NOMO-1 treated with DMSO at 0.1 percent for 48 hours (cell line): Measurements from ENCODE around the gene ATXN1.
"Not testable (repeated sequence)": the region's sequence is repeated elsewhere in the genome, so short reads cannot be mapped to it uniquely, and the experiment has no call there.

Experiments
- DNase-seq: peaks from one replicate; lab custom pipeline; 2025; ENCODE audit not compliant: unreplicated experiment; lab: John Stamatoyannopoulos, UW

Gene ATXN1

DNA sequence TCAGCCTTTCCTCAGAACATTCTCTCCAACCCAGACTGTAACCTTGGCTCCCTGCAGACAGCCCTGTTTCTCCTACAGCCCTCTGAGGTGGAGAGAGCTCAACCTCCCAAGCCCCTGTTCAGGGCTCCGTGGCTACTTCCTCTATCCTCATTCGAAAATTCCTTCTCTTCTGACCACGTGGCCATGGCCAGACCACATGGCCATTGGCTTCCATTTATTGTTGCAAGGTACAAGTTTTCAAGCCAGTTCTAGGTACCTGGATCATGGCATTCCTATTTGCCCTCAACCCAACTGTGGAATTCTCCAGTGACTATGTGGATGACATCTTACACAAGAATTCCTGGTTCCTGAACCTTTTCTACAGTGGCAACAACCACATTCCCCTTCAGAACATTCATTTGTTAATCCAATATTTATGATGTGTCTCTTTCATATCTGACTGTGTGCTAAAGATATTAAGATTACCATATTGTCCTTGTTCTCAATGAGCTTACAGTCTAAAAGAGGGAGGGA lies 361.0 kb downstream of the ATXN1 start:
- DNase-seq, result no peak

GRCh38 chr6:16399695-16400094 lies 361.6 kb downstream of the ATXN1 start:
- no peak for DNase-seq

DNA sequence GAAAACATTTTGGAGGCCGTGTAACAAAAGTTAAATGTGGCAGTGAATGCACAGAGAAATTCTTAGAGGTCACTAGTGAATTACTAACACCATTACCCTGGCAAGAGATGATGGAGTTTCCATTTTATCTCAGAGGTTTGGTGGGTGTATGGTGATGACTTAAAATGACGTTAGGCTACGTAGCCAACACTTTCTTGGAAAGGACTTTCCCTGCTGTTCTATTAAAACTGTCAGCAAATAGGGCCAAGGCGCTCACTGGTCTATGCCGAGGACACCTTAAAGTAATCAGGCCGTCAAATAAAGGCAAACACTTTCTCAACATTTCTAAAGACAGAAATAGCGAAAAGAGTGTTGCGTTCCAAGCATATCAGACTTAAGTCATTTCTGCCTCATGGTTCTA lies 362.1 kb downstream of the ATXN1 start:
- no peak for DNase-seq

- no peak for DNase-seq
Measured at GRCh38 chr6:16398587-16398986, 362.7 kb downstream of the ATXN1 start.

- DNase-seq, result no peak
Measured at GRCh38 chr6:16397623-16398022, 363.6 kb downstream of the ATXN1 start.

DNA sequence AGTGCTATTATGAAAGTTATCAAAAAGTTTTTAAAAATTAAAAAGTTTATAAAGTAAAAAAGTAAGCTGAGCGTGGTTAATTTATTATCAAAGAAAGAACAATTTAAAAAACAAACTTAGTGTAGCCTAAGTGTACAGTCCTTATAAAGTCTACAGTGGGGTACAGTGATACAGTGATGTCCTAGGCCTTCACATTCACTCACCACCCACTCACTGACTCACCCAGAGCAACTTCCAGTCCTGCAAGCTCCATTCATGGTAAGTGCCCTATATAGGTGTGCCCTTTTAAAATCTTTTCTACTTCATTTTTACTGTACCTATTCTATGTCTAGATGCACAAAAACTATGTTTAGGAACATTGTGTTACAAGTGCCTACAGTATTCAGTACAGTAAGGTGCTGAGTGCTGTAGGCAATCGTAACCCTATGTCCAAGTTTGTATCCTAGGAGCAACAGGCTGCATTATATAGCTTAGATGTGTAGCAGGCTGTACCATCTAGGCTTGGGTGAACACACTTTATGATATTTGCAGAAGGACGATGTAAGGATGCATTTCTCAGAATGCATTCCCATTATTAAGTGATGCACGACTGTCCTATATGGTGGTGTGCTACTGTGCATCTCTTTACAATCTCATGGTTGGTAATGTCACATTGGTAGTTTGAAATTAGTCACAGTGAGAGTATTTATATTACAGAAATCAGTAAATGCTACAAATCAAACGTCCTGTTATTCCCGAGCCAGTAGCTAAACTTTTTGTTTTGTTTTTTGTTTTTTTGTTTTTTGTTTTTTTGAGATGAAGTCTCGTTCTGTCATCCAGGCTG lies 364.6 kb downstream of the ATXN1 start:
- no peak for DNase-seq

- no peak for DNase-seq
Measured at GRCh38 chr6:16394632-16395031, 366.6 kb downstream of the ATXN1 start.

- no peak for DNase-seq
Measured at GRCh38 chr6:16393326-16393725, 367.9 kb downstream of the ATXN1 start.

GRCh38 chr6:16392010-16392409 lies 369.2 kb downstream of the ATXN1 start:
- no peak for DNase-seq

DNA sequence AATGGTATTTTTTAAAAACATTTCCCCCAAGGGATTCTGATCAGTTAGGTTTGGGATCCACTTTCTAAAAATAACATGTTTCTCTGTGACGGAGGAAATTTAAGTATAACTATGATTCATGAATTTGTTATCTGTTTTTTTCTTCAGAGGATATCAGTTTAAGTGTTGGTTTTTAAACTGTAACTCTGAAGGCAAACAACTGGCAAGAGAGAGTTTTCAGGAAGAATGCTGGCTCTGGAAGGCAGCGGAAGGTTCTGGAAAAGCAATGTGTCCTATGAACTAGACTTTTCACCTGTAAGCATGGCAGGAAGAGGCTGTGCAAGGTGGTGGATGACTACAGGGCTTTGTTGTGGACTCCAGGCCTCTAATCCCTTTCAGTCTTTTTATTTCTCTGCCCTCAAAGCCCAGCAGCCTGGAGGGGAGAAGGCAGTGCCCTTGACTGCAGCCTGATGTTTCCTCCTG lies 369.8 kb downstream of the ATXN1 start:
- no peak for DNase-seq

- not testable (repeated sequence) for DNase-seq
Measured at GRCh38 chr6:16390909-16391450, 370.3 kb downstream of the ATXN1 start.

- no peak for DNase-seq
Measured at GRCh38 chr6:16389642-16390041, 371.6 kb downstream of the ATXN1 start.

DNA sequence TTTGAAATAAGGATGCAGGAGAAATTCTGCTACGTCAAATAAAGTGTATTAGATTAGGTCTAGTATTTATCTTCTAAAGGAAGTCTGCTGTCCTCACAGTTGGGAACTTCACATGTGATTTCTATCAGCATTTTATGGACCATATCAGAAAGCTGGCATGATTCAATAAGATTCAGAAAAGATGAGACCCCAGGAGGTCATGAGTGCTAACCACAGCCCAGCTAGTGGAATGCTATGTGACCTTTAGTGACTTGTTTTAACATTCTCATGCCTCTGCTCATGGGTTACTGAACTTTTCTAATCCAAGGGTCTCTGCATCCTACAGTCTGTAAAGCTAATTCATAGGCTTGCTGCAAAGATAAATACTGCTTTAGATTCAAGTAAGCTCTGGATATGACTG lies 372.8 kb downstream of the ATXN1 start:
- no peak for DNase-seq

- DNase-seq, result no peak
Measured at GRCh38 chr6:16386057-16386456, 375.2 kb downstream of the ATXN1 start.

GRCh38 chr6:16383607-16384206 lies 377.6 kb downstream of the ATXN1 start:
- no peak for DNase-seq

DNA sequence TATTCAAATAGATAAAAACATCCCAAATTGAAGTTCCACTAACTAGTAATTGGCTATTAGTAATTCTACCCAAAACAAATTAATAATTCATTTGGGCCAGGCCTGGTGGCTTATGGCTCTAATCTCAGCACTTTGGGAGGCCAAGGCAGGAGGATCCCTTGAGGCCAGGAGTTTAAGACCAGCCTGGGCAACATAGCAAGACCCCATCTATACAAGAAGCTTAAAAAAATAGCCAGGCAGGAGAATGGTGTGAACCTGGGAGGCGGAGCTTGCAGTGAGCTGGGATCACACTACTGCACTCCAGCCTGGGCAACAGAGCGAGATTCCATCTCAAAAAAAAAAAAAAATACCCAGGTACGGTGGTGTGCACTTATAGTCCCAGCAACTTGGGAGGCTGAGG lies 379.3 kb downstream of the ATXN1 start:
- not testable (repeated sequence) for DNase-seq

GRCh38 chr6:16380220-16380809 lies 380.9 kb downstream of the ATXN1 start:
- DNase-seq, result no peak

DNA sequence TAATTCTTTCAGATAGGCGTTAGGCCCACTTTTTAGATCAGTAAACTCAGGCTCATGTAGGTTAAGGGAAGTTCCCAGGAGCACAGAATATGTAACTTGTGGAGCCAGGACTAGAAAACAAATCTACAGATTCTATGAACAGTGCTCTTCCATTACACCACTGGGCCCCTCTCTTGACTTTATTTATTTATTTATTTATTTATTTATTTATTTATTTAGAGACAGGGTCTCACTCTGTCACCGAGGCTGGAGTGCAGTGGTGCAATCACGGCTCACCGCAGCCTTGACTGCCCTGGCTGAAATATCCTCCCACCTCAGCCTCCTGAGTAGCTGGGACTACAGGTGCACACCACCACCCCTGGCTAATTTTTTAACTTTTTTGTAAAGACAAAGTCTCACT lies 382.9 kb downstream of the ATXN1 start:
- not testable (repeated sequence) for DNase-seq

DNA sequence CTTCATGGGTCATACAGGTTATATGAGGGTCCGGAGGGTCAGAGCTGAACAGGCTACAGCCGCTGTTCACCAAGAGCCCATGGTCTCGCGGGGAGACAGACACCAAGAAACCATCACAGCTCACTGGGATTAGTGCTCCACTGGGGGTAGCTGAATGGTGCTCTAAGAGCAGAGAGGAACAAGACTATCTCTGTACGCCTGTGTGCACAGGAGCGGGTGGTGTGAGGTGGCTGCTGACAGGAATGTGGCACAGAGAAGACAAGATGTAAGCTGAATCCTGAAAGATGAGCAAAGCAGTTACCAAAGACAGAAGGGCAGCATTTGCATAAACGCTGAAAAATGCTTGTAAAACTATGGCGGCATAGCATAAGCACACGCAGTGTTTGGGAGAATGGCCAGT lies 383.8 kb downstream of the ATXN1 start:
- DNase-seq, result no peak

DNA sequence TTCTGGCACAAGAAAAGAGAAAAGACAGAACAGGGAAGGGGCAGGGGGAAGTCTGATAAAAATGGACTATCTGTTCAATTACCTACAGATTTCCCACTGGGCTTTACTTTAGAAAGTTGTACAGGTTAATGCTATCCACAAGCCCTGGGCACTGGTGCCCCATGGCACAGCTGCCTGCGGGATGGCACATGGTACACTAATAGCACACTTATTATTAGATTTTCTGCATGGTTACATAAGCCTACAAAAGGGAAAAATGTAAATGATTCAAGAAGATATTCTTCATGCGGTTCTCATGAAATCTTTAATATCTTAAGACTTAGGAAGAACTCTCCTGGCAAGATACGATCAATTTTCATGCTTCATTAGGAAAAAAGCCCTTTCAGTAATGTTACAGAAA lies 385.4 kb downstream of the ATXN1 start:
- DNase-seq, result no peak

GRCh38 chr6:16375206-16375605 lies 386.1 kb downstream of the ATXN1 start:
- no peak for DNase-seq
